GM12878 (cell line): ENCODE results near the gene HRCT1. TPM values are rescaled to one million over a fixed set of nuclear protein-coding genes. Genes with fewer than 3 reads are reported as not detected.

Experiments
- ATAC-seq: fragments of 200-7000 bp; cut with Tn5 transposase; 3 replicates; pipeline ENCODE4 v1.9.1; 2020; ENCODE audit warnings: mild to moderate bottlenecking, moderate library complexity
- BruUV-seq: library from RNA; stranded (reverse); fragments of 400-500 nt; replicated peaks from 2 replicates; lab custom pipeline; 2021; lab: Mats Ljungman, UMichigan
- CTCF ChIA-PET: fragments of 300-600 bp; sonication (Branson Sonifier 250); formaldehyde crosslinking; extraction: SDS; loops from one replicate; lab custom pipeline; 2021; ENCODE audit warnings: inconsistent platforms; lab: Yijun Ruan, JAX
- POLR2A ChIA-PET: fragments of 350-600 bp; formaldehyde crosslinking; extraction: SDS; loops from one replicate; lab custom pipeline; 2021; ENCODE audit warnings: inconsistent platforms; lab: Charles Lee
- RAD21 ChIA-PET: fragments of 300-600 bp; sonication (Branson Sonifier 250); formaldehyde crosslinking; loops from one replicate; lab custom pipeline; 2023; ENCODE audit warnings: antibody characterized with exemption; ENCODE audit not compliant: unreplicated experiment; lab: Charles Lee
- SMC1A ChIA-PET: fragments of 300-600 bp; sonication (Branson Sonifier 250); formaldehyde crosslinking; loops from one replicate; lab custom pipeline; 2023; ENCODE audit not compliant: unreplicated experiment, uncharacterized antibody; lab: Charles Lee
- DNase-seq: peaks from one replicate; pipeline ENCODE4 v3.0.0-alpha.2; 2011; ENCODE audit warnings: low read depth, low spot score
- FAIRE-seq: peaks from 3 replicates; lab custom pipeline; 2011; peaks lifted over from hg19 to GRCh38; lab: Jason Lieb, UNC
- H2AFZ ChIP-seq: 2 replicates; pipeline ENCODE4 v1.6.0; 2011; ENCODE audit warnings: low read depth, low read length, control low read depth; ENCODE audit not compliant: control insufficient read depth
- H3K27ac ChIP-seq: 2 replicates; pipeline ENCODE4 v1.5.1; 2011; ENCODE audit warnings: control low read depth; ENCODE audit not compliant: control insufficient read depth, insufficient read depth
- H3K27me3 ChIP-seq, 2 experiments: replicated peaks in 1 of 2; 2 replicates each; pipeline versions ENCODE4 v1.6.0 to v1.6.1; 2011; ENCODE audit warnings: low read length in 1 of 2; ENCODE audit not compliant: control insufficient read depth in 2 of 2, insufficient read depth in 2 of 2
- H3K36me3 ChIP-seq, 2 experiments: 2 replicates each; pipeline ENCODE4 v1.5.1; 2011; ENCODE audit warnings: low read length in 1 of 2; ENCODE audit not compliant: control insufficient read depth in 2 of 2, insufficient read depth in 2 of 2
- H3K4me1 ChIP-seq: 2 replicates; pipeline ENCODE4 v1.6.1; 2011; ENCODE audit warnings: mild to moderate bottlenecking, low read length, moderate library complexity, mixed read lengths; ENCODE audit not compliant: control insufficient read depth, insufficient read depth
- H3K4me2 ChIP-seq: 2 replicates; pipeline ENCODE4 v1.6.0; 2011; ENCODE audit warnings: control low read depth; ENCODE audit not compliant: control insufficient read depth, insufficient read depth
- H3K4me3 ChIP-seq: fragments of 200-600 bp; sonication (generic); 2 replicates; pipeline ENCODE4 v1.5.1; 2016
- H3K79me2 ChIP-seq: 2 replicates; pipeline ENCODE4 v1.6.0; 2011; ENCODE audit warnings: low read length; ENCODE audit not compliant: control insufficient read depth, insufficient read depth
- H3K9ac ChIP-seq: 2 replicates; pipeline ENCODE4 v1.8.0; 2011; ENCODE audit warnings: low read length, control low read depth, mixed read lengths; ENCODE audit not compliant: control insufficient read depth, insufficient read depth
- H3K9me3 ChIP-seq: replicated peaks from 3 replicates; pipeline ENCODE4 v1.5.1; 2011; ENCODE audit warnings: mild to moderate bottlenecking, low read length; ENCODE audit not compliant: control insufficient read depth, insufficient read depth
- H4K20me1 ChIP-seq: 2 replicates; pipeline ENCODE4 v1.6.0; 2011; ENCODE audit not compliant: control insufficient read depth, insufficient read depth
- CHD4 ChIP-seq: fragments of 200-600 bp; sonication (generic); IDR thresholded peaks from 2 replicates; pipeline ENCODE4 v1.6.1; 2016; ENCODE audit warnings: mild to moderate bottlenecking
- CREB1 ChIP-seq: IDR thresholded peaks from 2 replicates; pipeline ENCODE4 v1.6.1; 2012; ENCODE audit warnings: low read depth, mild to moderate bottlenecking, inconsistent platforms
- ETV6 ChIP-seq, 2 experiments: fragments of 450-650 bp in 1 of 2; IDR thresholded peaks in 1 of 2; conservative IDR thresholded peaks in 1 of 2; 2 replicates each; pipeline ENCODE4 v1.6.1; 2014; ENCODE audit warnings: antibody characterized with exemption in 1 of 2, borderline replicate concordance in 1 of 2, low read depth in 1 of 2, mild to moderate bottlenecking in 1 of 2, moderate library complexity in 1 of 2
- IRF4 ChIP-seq: IDR thresholded peaks from 2 replicates; pipeline ENCODE4 v1.6.1; 2011; ENCODE audit warnings: low read depth, low read length
- KDM1A ChIP-seq: fragments of 200-600 bp; sonication (generic); IDR thresholded peaks from 2 replicates; pipeline ENCODE4 v1.6.1; 2016; ENCODE audit warnings: borderline replicate concordance
- NFYA ChIP-seq: IDR thresholded peaks from 2 replicates; pipeline ENCODE4 v1.6.1; 2011; ENCODE audit warnings: low read depth, mild to moderate bottlenecking, low read length, improper control_type of control experiment, borderline replicate concordance
- POU2F2 ChIP-seq: IDR thresholded peaks from 3 replicates; pipeline ENCODE4 v1.6.1; 2011; ENCODE audit warnings: low read depth, mild to moderate bottlenecking, low read length, borderline replicate concordance
- SMAD5 ChIP-seq: IDR thresholded peaks from 2 replicates; pipeline ENCODE4 v1.6.1; 2016; ENCODE audit warnings: antibody characterized with exemption, low read depth
- ZBTB33 ChIP-seq: fragments of 450-650 bp; IDR thresholded peaks from 2 replicates; pipeline ENCODE4 v1.6.1; 2017; ENCODE audit warnings: mild to moderate bottlenecking
- ZNF384 ChIP-seq: IDR thresholded peaks from 2 replicates; pipeline ENCODE4 v1.6.1; 2012; ENCODE audit warnings: low read depth, mild to moderate bottlenecking, low read length, improper control_type of control experiment, borderline replicate concordance
- ZZZ3 ChIP-seq: IDR thresholded peaks from 2 replicates; pipeline ENCODE4 v1.6.1; 2011; ENCODE audit warnings: low read depth; ENCODE audit not compliant: control insufficient read depth, insufficient read length
- WGBS: methylation state at CpG from one replicate; pipeline ENCODE4 v1.1.6; 2016; ENCODE audit warnings: low lambda C conversion rate; ENCODE audit not compliant: insufficient replicate concordance, insufficient coverage; ENCODE audit errors: missing lambda C conversion rate; 5-methylcytosine and 5-hydroxymethylcytosine counted together
- in situ Hi-C: fragments of 300-500 bp; cut with MboI; formaldehyde crosslinking; loops from 9 replicates; pipeline ENCODE4 v1.14.3; 2018; ENCODE audit warnings: mixed read lengths
- intact Hi-C: fragments of 100-400 bp; cut with micrococcal nuclease; formaldehyde crosslinking; loops from one replicate; pipeline ENCODE4 v1.14.2; 2022; ENCODE audit not compliant: unreplicated experiment
- polyA plus RNA-seq, 11 experiments: library from polyadenylated mRNA; depleted of rRNA in 4 of 11; unstranded in 6 of 11; stranded (reverse) in 5 of 11; fragments of >200 nt; fragmentation: Nextera tagmentation in 4 of 11; fragmentation: Illumina TruSeq in 1 of 11; extraction: Ambion mirVana in 4 of 11; extraction: Trizol in 1 of 11; gene quantifications; 1 replicate in 1 of 11; 2 replicates in 10 of 11; pipeline versions ENCODE4 v1.2.1 to v1.2.3, GENCODE V29; 2011 to 2016; ENCODE audit warnings: inconsistent platforms in 2 of 11, missing spikeins in 2 of 11, low read depth in 1 of 11
- total RNA-seq, 4 experiments: library from RNA; depleted of rRNA in 3 of 4; stranded (reverse); fragments of >200 nt in 3 of 4; fragmentation: Illumina TruSeq in 1 of 4; extraction: Trizol in 1 of 4; gene quantifications; 2 replicates each; pipeline versions ENCODE4 v1.2.1 to v1.2.3, GENCODE V29; 2013 to 2021
- TF ChIP-seq, protein P1 (sequence below): IDR thresholded peaks from 2 replicates; pipeline ENCODE4 v1.6.1; 2011; ENCODE audit warnings: low read depth, low read length, improper control_type of control experiment, borderline replicate concordance
- TF ChIP-seq, protein P2 (sequence below): fragments of 450-650 bp; IDR thresholded peaks from 2 replicates; pipeline ENCODE4 v1.6.1; 2017; ENCODE audit warnings: mild to moderate bottlenecking, moderate library complexity

Gene HRCT1
- total and polyA plus RNA-seq, 10 of the 15 experiments (the other 5 are each of a cell fraction or from before 2014, with no cell fraction given) = not detected

DNA sequence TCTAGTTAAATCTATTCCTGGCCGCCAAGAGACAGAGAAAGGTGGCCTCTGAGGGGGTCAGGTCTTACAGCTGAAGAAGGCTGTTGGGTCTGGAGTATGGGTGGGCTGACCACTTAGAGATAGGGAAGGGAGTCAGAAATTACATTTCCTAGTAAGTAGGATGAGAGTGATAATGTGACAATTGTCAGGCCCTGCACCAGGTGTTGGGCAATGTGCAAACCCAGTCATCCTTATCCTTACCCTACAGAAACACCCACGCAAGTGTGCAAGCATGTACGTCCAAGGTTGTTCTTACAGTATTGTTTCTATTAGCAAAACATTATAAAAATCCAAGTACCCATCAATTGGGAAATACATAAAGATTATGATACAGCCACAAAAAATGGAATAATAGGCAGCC is 12.8 kb downstream of the HRCT1 start:
- H3K27ac ChIP-seq = no peak overlapping the region
- H3K36me3 ChIP-seq = no peaks in the 10 kb centered on the region
- FAIRE-seq (no peak), ATAC-seq (no peak), DNase-seq (no peak)
- ChIA-PET CTCF (interaction anchor here (1.4 to 2.8 kb wide), 2 partner anchors 16 to 26 kb away, joined by 3 to 12 read pairs; no protein-coding TSS in a partner anchor), RAD21 (no interaction called here), POLR2A (no interaction called here), SMC1A (no interaction called here)
- no peak overlapping the region for H3K9ac ChIP-seq
- no peak overlapping the region for H3K4me2 ChIP-seq
- no peaks in the 10 kb centered on the region for H4K20me1 ChIP-seq
- BruUV-seq = no TSS peak
- peaks cover 2% of the 10 kb centered on the region; the same call in 2 of the 3 replicates for H3K9me3 ChIP-seq
- H3K4me1 ChIP-seq = no peaks in the 10 kb centered on the region
- no peaks in the 10 kb centered on the region; a peak in 1 of 4 replicates for H3K27me3 ChIP-seq
- intact Hi-C loops = no loop called here
- WGBS = 21% methylated on average over 3 of the region's 3 CpGs
- in situ Hi-C loops = no loop called here
- TF ChIP-seq ETV6 (conservative IDR thresholded peaks at IDR 0.05 in 1 of 2, IDR thresholded peaks at IDR 0.05 in 1 of 2; ENCODE audit: borderline replicate concordance in 1 of 2, low read depth in 1 of 2) (no peak), ZZZ3 (no peak), SMAD5 (no peak), ZNF384 (no peak), POU2F2 (no peak), ZBTB33 (no peak), CREB1 (no peak), NFYA (no peak), CHD4 (no peak), IRF4 (no peak), KDM1A (no peak)
- TF ChIP-seq, protein P1, sequence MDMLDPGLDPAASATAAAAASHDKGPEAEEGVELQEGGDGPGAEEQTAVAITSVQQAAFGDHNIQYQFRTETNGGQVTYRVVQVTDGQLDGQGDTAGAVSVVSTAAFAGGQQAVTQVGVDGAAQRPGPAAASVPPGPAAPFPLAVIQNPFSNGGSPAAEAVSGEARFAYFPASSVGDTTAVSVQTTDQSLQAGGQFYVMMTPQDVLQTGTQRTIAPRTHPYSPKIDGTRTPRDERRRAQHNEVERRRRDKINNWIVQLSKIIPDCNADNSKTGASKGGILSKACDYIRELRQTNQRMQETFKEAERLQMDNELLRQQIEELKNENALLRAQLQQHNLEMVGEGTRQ = no peak
- TF ChIP-seq, protein P2, sequence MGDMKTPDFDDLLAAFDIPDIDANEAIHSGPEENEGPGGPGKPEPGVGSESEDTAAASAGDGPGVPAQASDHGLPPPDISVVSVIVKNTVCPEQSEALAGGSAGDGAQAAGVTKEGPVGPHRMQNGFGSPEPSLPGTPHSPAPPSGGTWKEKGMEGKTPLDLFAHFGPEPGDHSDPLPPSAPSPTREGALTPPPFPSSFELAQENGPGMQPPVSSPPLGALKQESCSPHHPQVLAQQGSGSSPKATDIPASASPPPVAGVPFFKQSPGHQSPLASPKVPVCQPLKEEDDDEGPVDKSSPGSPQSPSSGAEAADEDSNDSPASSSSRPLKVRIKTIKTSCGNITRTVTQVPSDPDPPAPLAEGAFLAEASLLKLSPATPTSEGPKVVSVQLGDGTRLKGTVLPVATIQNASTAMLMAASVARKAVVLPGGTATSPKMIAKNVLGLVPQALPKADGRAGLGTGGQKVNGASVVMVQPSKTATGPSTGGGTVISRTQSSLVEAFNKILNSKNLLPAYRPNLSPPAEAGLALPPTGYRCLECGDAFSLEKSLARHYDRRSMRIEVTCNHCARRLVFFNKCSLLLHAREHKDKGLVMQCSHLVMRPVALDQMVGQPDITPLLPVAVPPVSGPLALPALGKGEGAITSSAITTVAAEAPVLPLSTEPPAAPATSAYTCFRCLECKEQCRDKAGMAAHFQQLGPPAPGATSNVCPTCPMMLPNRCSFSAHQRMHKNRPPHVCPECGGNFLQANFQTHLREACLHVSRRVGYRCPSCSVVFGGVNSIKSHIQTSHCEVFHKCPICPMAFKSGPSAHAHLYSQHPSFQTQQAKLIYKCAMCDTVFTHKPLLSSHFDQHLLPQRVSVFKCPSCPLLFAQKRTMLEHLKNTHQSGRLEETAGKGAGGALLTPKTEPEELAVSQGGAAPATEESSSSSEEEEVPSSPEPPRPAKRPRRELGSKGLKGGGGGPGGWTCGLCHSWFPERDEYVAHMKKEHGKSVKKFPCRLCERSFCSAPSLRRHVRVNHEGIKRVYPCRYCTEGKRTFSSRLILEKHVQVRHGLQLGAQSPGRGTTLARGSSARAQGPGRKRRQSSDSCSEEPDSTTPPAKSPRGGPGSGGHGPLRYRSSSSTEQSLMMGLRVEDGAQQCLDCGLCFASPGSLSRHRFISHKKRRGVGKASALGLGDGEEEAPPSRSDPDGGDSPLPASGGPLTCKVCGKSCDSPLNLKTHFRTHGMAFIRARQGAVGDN = no peak
- no peak overlapping the region for H2AFZ ChIP-seq
- H3K4me3 ChIP-seq = no peak overlapping the region
- no peaks in the 10 kb centered on the region for H3K79me2 ChIP-seq
